CD14-positive monocyte (primary cell): ENCODE data around the gene VILL. TPM values are rescaled to one million over a fixed set of nuclear protein-coding genes. Genes with fewer than 3 reads are reported as not detected.

Source experiments
- DNase-seq, 3 donors: peaks; one replicate each; pipeline ENCODE4 v3.0.0-alpha.2; 2011 to 2022
- H2AFZ ChIP-seq: 2 replicates; pipeline ENCODE4 v1.6.0; 2012; ENCODE audit warnings: mild to moderate bottlenecking, low read depth, low read length, inconsistent platforms; ENCODE audit not compliant: insufficient read depth, poor library complexity, severe bottlenecking
- H3K27ac ChIP-seq, 2 donors: 1 replicate in 1 of 2; 2 replicates in 1 of 2; pipeline ENCODE4 v1.5.1; 2012 to 2013; ENCODE audit warnings: low read length in 2 of 2, control low read depth in 1 of 2, inconsistent platforms in 1 of 2, low read depth in 1 of 2, mild to moderate bottlenecking in 1 of 2
- H3K27me3 ChIP-seq, 2 donors: one replicate each; pipeline versions ENCODE4 v1.6.0 to v1.6.1; 2011 to 2013; ENCODE audit warnings: low read length in 2 of 2; ENCODE audit not compliant: control insufficient read depth in 2 of 2, insufficient read depth in 2 of 2
- H3K36me3 ChIP-seq, 2 donors: replicated peaks in 1 of 2; 1 replicate in 1 of 2; 2 replicates in 1 of 2; pipeline versions ENCODE4 v1.5.1 to v1.6.1; 2012 to 2013; ENCODE audit warnings: low read length in 2 of 2, control low read depth in 1 of 2, inconsistent platforms in 1 of 2, mild to moderate bottlenecking in 1 of 2; ENCODE audit not compliant: insufficient read depth in 2 of 2, control insufficient read depth in 1 of 2
- H3K4me1 ChIP-seq, 2 donors: 1 replicate in 1 of 2; 2 replicates in 1 of 2; pipeline versions ENCODE4 v1.5.1 to v1.6.1; 2012 to 2013; ENCODE audit warnings: low read length in 2 of 2, control low read depth in 1 of 2, inconsistent platforms in 1 of 2, mild to moderate bottlenecking in 1 of 2, moderate library complexity in 1 of 2; ENCODE audit not compliant: insufficient read depth in 2 of 2, control insufficient read depth in 1 of 2
- H3K4me2 ChIP-seq: replicated peaks from 2 replicates; pipeline ENCODE3; 2012; ENCODE audit warnings: low read length, moderate library complexity, mild to moderate bottlenecking; ENCODE audit not compliant: poor library complexity, severe bottlenecking; ENCODE audit errors: extremely low read depth
- H3K4me3 ChIP-seq, 3 experiments: fragments of 200-600 bp in 1 of 3; sonication (generic) in 1 of 3; replicated peaks in 1 of 3; 1 replicate in 2 of 3; 2 replicates in 1 of 3; pipeline ENCODE4 v1.5.1; 2011 to 2013; ENCODE audit warnings: low read length in 3 of 3, mild to moderate bottlenecking in 3 of 3, control low read depth in 2 of 3, low read depth in 2 of 3, inconsistent platforms in 1 of 3, moderate library complexity in 1 of 3
- H3K79me2 ChIP-seq: 2 replicates; pipeline ENCODE4 v1.6.0; 2012; ENCODE audit warnings: mild to moderate bottlenecking, control low read depth, inconsistent platforms, low read length, moderate library complexity; ENCODE audit not compliant: insufficient read depth
- H3K9ac ChIP-seq: 2 replicates; pipeline ENCODE4 v1.6.0; 2017; ENCODE audit warnings: low read length, mild to moderate bottlenecking; ENCODE audit not compliant: insufficient read depth, poor library complexity, severe bottlenecking
- H3K9me3 ChIP-seq, 2 donors: replicated peaks in 1 of 2; 1 replicate in 1 of 2; 2 replicates in 1 of 2; pipeline versions ENCODE4 v1.5.1 to v1.6.1; 2012 to 2013; ENCODE audit warnings: low read length in 2 of 2, control low read depth in 1 of 2; ENCODE audit not compliant: control insufficient read depth in 1 of 2, insufficient read depth in 1 of 2
- H4K20me1 ChIP-seq: 2 replicates; pipeline ENCODE4 v1.6.0; 2012; ENCODE audit warnings: mild to moderate bottlenecking, low read length, control low read depth, moderate library complexity; ENCODE audit not compliant: insufficient read depth
- H3K27ac Mint-ChIP-seq, 7 donors: one replicate each; pipeline ENCODE4 v1.8.0; 2020; ENCODE audit warnings: mild to moderate bottlenecking in 7 of 7, mixed read lengths in 7 of 7, moderate library complexity in 6 of 7, inconsistent platforms in 2 of 7
- H3K27me3 Mint-ChIP-seq, 3 donors: one replicate each; pipeline ENCODE4 v1.8.0; 2021 to 2022; ENCODE audit warnings: low read depth in 3 of 3, mild to moderate bottlenecking in 3 of 3, mixed read lengths in 3 of 3, moderate library complexity in 3 of 3, inconsistent platforms in 1 of 3
- H3K36me3 Mint-ChIP-seq, 2 donors: one replicate each; pipeline ENCODE4 v1.8.0; 2020; ENCODE audit warnings: mixed read lengths in 2 of 2, inconsistent platforms in 1 of 2, mild to moderate bottlenecking in 1 of 2
- H3K4me1 Mint-ChIP-seq: one replicate; pipeline ENCODE4 v1.8.0; 2020; ENCODE audit warnings: mild to moderate bottlenecking, mixed read lengths
- H3K4me3 Mint-ChIP-seq, 2 donors: one replicate each; pipeline ENCODE4 v1.8.0; 2020; ENCODE audit warnings: mild to moderate bottlenecking in 2 of 2, mixed read lengths in 2 of 2, moderate library complexity in 1 of 2
- H3K9me3 Mint-ChIP-seq, 7 donors: one replicate each; pipeline ENCODE4 v1.8.0; 2020 to 2022; ENCODE audit warnings: mixed read lengths in 7 of 7, mild to moderate bottlenecking in 6 of 7, moderate library complexity in 6 of 7, inconsistent platforms in 2 of 7
- CTCF ChIP-seq: fragments of 200-600 bp; IDR thresholded peaks from one replicate; pipeline ENCODE4 v1.8.0; 2022; ENCODE audit warnings: antibody characterized with exemption, mild to moderate bottlenecking
- WGBS: methylation state at CpG from one replicate; pipeline ENCODE4 v1.1.5; 2013; ENCODE audit warnings: missing lambda C conversion rate; ENCODE audit not compliant: insufficient coverage; 5-methylcytosine and 5-hydroxymethylcytosine counted together
- intact Hi-C, 2 donors: fragments of 100-400 bp; cut with micrococcal nuclease; formaldehyde crosslinking; loops; one replicate each; pipeline versions ENCODE4 v1.15.0 to v1.15.1; 2023
- polyA plus RNA-seq, 3 donors: library from polyadenylated mRNA; depleted of rRNA in 1 of 3; unstranded in 2 of 3; stranded (reverse) in 1 of 3; fragments of 300-500 nt in 2 of 3; fragments of >200 nt in 1 of 3; fragmentation: Illumina TruSeq in 2 of 3; gene quantifications; 1 replicate in 2 of 3; 2 replicates in 1 of 3; pipeline ENCODE4 v1.2.3, GENCODE V29; 2012 to 2021

The VILL gene
- polyA plus RNA-seq, 3 donors: 4.4 to 29.1 (median 7.4) TPM

- peaks cover 56% of the 10 kb centered on the region for H3K4me1 Mint-ChIP-seq
- Histone ChIP-seq H3K4me1 (peaks cover 53 to 65% of the 10 kb centered on the region in 2 donors), H3K79me2 (peaks cover 39% of the 10 kb centered on the region), H3K4me2 (no peak overlapping the region), H3K36me3 (peaks cover 21 to 37% of the 10 kb centered on the region in 2 donors), H3K27me3 (no peaks in the 10 kb centered on the region), H4K20me1 (no peaks in the 10 kb centered on the region), H3K9ac (no peak overlapping the region), H2AFZ (no peak overlapping the region), H3K4me3 (no peak overlapping the region), H3K27ac (peak overlapping the region; percentile 8 to 63), H3K9me3 (no peaks in the 10 kb centered on the region)
- intact Hi-C loops: no loop called here
- peaks cover 0 to 4% (median 2%) of the 10 kb centered on the region in 3 donors for H3K27me3 Mint-ChIP-seq
- no peaks in the 10 kb centered on the region for H3K9me3 Mint-ChIP-seq
- H3K4me3 Mint-ChIP-seq: no peak overlapping the region
- TF ChIP-seq CTCF: peak; percentile 97
- peak overlapping the region; percentile 79 to 96 (median 83) for H3K27ac Mint-ChIP-seq
- H3K36me3 Mint-ChIP-seq: peaks cover 30 to 46% of the 10 kb centered on the region in 2 donors
- peak; percentile 81 to 90 (median 82) for DNase-seq
- WGBS: 54% methylated on average over 7 of the region's 7 CpGs
Observed at GRCh38 chr3:37996785-37997301, 6.3 kb downstream of the VILL start.

GRCh38 chr3:37997342-37997741, 6.8 kb downstream of the VILL start:
- no peak for DNase-seq
- Mint-ChIP-seq H3K9me3 (no peaks in the 10 kb centered on the region), H3K27me3 (peaks cover 0 to 4% (median 2%) of the 10 kb centered on the region in 3 donors), H3K4me3 (no peak overlapping the region), H3K4me1 (peaks cover 54% of the 10 kb centered on the region), H3K36me3 (peaks cover 34 to 51% of the 10 kb centered on the region in 2 donors), H3K27ac (peak overlapping the region in 6 of 7 donors; percentile 60 to 96 (median 82))
- peaks cover 39% of the 10 kb centered on the region for H3K79me2 ChIP-seq
- H3K27me3 ChIP-seq: no peaks in the 10 kb centered on the region
- 99% methylated on average over 10 of the region's 10 CpGs for WGBS
- no peaks in the 10 kb centered on the region for H4K20me1 ChIP-seq
- no peak overlapping the region for H3K4me2 ChIP-seq
- no peak for TF ChIP-seq CTCF
- H3K9ac ChIP-seq: no peak overlapping the region
- no peak overlapping the region for H3K4me3 ChIP-seq
- H3K36me3 ChIP-seq: peaks cover 26 to 42% of the 10 kb centered on the region in 2 donors
- peaks cover 53 to 65% of the 10 kb centered on the region in 2 donors for H3K4me1 ChIP-seq
- H2AFZ ChIP-seq: no peak overlapping the region
- peak overlapping the region; percentile 8 to 63 for H3K27ac ChIP-seq
- intact Hi-C loops: no loop called here
- H3K9me3 ChIP-seq: no peaks in the 10 kb centered on the region
